Stimulated activated CD4-positive, alpha-beta T cell treated with anti-CD3 and anti-CD28 coated beads, Interleukin-1b, Interleukin-23, amount 100 ng/mL, for 1 hour (primary cell): ENCODE data around the gene PPP5C.
"Not testable (repeated sequence)": the region's sequence is repeated elsewhere in the genome, so short reads cannot be mapped to it uniquely, and the experiment has no call there.

ENCODE experiments used
- DNase-seq, 2 donors: peaks; one replicate each; pipeline ENCODE4 v3.0.0-alpha.2; 2020; ENCODE audit warnings: low read depth in 2 of 2

The PPP5C gene

DNA sequence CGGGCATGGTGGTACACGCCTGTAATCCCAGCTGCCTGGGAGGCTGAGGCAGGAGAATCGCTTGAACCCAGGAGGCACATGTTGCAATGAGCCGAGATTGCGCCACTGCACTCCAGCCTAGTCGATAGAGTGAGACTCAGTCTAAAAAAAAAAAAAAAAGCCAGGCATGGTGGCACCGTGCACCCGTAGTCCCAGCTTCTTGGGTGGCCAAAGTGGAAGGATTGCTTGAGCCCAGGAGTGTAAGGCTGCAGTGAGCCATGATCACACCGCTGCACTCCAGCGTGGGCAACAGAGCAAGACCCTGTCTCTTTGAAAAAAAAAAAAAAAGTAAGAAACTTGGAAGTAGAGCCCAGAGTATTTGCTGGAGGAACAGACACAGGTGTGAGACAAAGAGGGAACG lies 38.7 kb downstream of the PPP5C start:
- DNase-seq: no peak

DNA sequence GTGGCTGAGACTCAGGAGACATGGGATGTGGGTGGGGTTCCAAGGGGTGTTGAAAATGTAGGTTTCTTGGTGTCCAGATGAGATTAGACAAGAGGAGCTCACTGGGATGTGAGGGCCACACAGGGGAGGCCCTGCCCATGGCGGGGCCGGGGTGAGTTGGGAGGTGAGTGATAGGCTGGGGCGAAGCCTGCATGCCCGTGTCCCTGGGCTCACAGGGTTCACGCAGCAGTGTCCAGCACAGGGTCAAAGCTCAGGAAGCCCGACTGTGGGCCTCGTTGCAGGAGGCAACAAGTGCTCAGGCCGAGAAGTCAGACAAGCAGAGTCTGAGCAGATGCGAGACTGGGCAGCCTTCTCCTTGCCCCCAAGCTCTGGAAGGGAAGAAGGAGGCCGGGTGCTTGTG lies 39.3 kb downstream of the PPP5C start:
- no peak for DNase-seq

DNA sequence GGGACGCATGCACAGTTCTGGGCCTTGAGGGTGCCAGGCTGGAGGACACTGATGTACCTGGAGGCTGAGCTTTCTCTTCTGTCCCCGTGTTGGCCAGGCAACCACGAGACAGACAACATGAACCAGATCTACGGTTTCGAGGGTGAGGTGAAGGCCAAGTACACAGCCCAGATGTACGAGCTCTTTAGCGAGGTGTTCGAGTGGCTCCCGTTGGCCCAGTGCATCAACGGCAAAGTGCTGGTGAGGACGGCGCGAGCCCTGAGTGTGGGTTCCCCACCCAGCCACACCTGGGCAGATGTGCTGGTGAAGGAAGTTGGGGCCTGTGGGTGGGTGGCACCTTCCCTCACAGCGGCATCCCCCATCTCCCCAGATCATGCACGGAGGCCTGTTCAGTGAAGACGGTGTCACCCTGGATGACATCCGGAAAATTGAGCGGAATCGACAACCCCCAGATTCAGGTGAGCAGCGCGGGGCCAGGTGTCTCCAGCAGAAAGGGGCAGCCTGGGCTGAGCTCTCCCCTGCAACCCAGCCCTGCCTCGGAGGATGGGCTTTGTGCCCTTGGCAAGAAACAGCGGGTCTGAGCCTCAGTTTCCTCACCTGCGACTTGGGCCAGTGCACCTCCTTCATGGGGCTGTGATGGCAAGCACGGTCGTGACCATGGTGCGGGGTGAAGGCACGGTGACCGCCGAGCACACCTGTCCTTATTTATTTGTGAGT lies 40.3 kb downstream of the PPP5C start:
- no peak for DNase-seq

DNA sequence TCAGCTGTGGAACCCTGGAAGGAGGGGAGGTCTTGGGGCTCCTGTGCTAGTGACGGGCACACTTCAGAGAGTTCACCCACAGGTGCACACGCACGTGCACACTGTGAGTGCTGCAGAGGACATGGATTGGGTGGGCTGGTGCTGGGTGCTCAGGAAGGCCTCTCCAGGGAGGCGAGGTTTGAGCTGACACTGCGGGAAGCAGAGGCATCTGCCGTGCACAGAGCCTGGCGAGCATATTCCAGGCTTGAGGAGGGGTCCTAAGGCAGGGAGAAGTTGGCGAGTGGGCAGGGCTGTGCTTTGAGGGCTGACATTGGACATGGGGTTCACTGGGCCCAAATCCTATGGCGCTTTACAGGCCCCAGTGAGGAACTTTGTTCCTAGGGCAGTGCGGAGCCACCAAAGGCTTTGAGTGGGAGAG lies 40.8 kb downstream of the PPP5C start:
- DNase-seq: no peak

DNA sequence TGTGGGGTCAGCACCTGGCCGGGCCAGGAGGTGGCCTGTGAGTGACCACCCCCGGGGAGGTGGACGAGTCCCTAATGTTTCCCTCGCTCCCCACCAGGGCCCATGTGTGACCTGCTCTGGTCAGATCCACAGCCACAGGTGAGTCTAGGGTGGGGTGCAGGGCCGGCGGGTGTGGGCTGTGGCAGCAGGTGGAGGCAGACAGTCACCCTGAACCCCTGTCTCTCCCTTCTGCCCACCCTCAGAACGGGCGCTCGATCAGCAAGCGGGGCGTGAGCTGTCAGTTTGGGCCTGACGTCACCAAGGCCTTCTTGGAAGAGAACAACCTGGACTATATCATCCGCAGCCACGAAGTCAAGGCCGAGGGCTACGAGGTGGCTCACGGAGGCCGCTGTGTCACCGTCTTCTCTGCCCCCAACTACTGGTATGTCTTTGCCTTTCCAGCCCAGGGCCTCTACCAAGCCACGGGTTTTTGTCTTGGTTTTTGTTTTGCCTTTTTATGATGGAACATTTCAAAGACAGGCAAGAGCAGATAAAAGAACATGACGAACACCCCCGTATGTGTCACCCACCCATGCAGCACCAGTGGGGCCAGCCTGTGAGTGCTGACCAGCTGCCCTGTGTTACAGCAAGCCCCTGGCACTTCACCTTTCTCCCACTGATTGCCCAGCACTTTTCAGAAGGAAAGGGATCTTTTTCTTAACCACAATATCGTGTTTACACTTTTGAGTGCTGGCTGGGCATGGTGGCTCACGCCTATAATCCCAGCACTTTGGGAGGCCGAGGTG lies 41.6 kb downstream of the PPP5C start:
- no peak for DNase-seq

DNA sequence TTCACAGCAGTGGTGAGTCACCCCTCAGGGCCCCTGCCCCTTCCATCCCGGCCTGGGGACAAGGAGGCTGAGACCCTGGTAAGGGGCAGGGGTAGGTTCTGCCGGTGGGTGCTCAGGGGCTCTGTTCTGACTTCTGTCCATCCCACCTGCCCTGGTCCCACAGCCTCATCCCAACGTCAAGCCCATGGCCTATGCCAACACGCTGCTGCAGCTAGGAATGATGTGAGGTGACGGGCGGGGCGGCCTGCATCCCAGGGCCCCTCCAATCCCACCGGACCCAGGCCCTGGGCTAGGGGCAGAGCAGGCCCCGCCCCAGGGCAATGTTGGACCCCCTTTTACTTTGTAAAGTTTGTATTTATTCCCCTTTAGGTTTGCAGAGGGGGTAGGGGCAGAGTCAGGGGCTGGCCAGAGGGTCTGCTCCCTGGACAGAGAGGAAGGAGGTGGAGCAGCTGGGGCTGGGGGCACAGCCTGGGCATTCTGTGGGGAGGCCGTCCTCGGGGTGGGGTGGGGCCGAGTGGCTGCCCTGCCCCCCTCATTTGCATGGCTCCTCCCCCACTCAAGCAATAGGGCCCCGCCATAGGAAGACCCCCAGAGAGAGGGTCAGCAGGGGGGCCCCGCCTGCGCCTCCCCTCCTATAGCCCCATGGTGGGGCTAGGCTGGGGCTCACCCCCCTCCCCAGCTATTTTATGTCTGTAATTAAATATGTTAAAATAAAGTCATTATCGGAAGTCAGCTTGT lies 43.4 kb downstream of the PPP5C start:
- DNase-seq: no peak

DNA sequence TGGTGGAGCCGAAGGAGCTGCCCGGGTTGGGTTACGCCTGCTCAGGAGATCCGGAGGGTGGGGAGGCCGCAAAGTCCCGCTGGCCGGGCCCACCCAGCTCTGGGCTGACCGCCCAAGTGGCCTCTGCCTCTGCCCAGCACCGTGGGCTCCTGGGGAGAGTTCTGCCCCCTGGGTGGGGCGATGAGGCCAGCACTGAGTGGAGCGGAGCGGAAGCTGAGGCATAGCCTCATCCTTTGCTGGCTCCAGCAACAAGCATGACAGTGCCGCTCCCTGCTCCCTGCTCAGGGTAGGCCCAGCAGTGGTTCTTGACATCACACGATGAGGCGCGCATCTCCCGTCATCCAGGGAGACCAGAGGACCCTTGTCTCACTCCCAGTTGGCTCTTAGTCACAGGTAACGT lies 44.0 kb downstream of the PPP5C start:
- no peak for DNase-seq

DNA sequence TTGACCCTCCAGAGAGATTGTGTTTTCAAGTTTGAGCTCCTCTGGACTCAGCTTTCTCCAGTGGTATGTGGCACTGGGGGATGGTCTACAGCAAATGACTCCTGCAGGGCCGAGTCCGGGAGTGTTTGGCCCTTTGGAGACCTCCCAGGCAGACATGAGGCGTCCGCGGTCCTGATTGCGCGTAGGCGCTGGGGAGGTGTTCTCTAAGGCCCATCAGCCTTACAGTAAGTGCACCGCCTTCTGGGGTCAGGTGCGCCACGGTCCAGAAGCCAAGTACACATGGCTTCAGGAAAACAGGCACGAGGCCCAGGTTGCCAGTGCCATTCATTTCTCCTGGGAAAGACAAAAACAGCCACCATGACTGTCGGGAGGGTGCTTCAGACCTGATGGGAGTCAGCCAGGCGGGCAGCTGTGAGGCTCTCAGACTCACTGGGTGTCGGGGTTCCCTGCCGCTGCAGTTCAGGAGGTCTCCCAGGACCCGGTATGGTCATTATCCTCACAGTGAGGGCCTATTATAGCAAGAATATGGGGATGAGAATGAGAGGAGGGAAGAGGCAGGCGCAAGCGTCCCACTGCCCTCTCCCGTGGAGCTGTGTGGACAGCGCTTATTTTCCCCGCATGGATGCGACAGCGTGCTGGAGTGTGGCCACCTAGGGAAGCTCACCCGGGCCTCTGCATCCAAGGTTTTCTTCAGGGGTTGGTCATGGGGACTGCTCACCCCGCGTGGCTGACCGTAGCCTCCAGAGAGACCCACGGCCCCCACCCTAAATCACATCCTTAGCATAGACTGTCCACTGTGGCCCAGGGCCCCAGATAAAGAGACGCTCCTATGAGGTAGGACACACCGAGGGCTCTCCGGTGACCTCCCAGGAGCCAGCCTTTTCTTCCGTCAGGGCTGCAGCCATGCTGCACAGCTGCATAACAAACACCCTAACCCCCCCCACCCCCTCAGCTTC lies 44.7 kb downstream of the PPP5C start:
- no peak for DNase-seq

DNA sequence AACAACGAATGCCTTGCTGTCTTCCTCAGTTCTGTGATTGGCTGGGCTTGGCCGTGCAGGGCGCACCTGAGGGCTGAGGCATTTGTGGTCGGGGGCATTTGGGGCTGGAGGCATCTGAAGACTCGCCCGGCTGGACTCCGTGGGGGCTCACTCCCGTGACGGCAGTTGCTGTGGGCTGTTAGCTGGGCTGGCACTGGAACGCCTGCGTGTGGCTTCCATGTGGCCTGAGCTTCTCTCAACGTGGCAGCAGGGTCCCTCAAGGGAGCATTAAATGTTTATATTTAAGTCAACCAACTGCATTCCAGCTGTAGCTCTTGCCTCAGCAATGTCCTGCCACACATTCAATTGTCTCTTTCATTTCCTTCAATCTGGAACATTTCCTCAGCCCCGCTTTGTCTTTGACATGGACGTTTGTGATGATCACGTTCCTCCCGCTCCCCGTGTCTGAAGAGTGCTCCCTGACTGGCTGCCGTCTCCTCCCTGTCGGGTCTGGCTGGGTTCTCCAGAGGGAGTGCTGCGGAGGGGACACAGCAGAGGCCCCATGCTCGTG lies 45.4 kb downstream of the PPP5C start:
- DNase-seq: no peak

DNA sequence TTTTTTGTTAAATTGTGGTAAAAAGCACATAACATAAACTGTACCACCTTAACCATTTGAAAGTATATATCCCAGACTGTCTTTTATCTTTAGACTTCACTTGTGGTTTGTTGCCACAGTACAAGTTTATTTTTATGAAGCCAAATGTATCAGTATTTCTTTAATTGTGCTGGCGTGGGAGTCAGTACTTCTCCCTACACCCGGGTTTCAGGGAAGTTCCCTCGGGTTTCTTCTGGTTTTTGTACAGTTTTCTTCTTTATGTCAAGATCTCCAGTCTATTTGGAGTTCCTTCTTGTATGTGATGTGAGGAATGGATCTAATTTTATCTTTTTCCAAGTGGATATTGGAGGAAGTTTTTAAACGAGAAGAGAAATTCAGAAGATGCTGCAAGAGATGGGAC lies 46.0 kb downstream of the PPP5C start:
- no peak for DNase-seq

DNA sequence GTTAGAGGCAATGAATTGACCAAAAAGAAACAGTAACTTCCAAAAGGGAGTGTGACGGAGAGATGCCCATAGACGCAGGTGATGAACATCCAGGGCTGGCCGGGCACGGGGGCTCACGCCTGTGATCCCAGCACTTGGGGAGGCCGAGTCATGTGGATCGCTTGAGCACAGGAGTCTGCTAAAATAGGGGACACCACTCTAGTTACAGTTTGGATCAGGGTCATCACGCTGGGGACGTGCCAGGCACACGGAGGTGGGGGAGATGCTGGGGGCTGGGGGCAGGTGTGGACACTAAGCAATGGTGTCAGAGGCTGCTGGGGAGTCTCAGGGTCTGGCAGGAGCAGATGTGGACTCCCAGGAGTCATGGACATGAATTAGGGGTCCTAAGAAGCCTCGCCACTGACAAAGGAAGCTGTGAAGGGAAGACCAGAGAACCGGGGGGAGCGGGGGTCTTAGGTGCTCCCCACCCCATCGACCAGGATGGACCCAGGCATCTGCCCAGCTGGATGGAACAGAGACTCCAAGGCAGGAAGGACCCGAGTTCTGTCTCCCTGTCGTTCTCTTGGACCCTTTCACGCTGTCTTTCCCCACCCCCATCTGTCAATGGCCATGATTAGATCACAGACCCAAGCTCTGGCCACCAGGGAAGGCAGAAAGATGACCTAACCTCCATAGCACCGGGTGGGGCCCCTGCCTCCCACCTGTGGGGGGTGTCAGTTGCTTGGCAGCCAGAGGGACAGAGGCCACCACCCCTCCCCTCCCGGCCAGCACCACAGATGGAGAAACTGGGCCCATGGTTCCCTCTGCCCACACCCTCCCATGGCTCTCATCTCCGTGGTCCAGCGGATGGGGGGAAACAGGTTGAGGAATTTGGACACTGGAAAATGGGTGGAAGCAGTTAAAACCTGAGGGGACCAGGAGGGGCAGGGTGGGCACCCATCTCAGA lies 46.8 kb downstream of the PPP5C start:
- no peak for DNase-seq

DNA sequence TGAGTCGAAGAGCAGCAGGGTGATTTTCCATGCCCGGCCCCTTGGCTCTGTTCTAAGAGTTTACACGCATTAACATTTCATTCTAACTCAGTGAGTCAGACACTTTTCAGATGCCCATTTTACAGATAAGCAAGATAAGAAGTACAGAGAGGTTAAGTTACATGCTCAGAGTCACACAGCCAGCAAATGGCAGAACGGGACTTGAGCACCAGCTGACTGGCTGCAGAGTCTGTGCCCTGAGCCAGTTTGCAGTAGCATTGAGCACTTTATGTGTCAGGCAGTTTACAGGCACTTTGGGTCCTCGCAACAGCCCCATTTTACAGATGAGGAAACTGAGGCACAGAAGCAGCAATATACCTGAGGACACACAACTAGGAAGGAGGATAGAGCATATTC lies 47.5 kb downstream of the PPP5C start:
- DNase-seq: no peak

DNA sequence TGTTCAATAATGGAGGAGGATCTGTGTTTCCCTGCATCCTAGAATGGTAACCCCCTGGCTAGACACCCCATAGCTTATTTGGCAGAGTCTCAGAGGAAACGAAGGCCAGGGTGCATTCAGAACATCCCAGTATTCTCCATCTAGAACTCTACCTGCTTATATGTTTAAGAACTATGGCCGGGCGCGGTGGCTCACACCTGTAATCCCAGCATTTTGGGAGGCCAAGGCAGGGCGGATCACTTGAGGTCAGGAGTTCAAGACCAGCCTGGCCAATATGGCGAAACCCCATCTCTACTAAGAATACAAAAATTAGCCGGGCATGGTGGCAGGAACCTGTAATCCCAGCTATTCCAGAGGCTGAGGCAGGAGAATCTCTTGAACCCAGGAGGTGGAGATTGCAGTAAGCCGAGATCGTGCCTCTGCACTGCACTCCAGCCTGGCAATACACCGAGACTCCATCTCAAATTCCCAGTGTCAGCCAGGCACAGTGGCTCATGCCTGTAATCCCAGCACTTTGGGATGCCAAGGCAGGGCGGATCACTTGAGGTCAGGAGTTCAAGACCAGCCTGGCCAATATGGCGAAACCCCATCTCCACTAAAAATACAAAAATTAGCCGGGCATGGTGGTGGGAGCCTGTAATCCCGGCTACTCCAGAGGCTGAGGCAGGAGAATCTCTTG lies 51.1 kb downstream of the PPP5C start:
- not testable (repeated sequence) for DNase-seq

DNA sequence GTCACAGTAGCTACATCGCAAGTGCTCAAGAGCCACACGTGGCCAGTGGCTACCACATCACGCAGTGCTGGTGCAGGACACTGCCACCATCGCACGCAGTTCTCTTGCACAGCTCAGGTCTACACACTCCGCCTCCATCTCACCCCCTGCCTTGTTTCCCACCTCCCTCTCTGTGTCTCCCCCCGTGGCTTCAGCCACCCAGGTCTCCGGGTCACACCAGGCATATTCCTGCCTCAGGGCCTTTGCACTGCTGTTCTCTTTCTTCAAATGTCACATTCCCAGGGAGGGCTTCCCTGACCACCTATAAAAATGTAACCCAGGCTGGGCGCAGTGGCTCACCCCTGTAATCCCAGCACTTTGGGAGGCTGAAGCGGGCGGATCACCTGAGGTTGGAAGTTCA lies 55.8 kb downstream of the PPP5C start:
- no peak for DNase-seq

DNA sequence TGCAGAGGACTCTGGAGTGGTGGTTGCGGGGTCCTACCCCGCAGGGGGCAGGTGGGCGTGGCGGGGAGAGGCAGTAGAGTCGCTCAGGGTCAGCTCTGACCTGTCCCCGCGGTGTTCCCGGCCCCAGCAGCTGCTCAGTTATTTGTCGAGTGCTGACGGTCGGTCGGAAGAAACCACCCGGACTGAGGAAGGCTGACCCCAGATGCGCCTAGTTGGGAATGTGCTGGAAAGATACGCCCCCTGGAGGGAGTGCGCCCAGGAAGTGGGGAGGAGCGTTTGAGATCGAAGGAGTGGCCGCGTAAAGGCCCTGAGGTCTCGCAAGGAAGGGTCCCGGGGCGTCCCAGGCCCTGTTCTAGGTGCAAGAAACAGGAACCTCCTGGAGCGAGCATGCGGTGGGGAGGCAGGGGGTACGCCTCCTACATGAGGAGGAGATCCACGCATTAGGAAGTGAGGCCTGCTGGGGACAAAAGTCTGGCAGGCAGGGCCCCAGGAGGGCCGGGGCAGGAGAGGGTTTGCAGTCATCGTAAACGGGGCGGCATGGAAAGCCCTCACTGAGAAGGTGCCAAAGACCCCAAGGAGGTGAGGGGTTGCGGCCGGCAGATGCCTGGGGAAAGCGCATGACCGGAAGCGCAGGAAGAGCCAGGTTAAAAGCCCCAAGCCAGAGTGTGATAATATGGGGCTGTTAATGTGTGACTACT lies 57.3 kb downstream of the PPP5C start:
- no peak for DNase-seq

DNA sequence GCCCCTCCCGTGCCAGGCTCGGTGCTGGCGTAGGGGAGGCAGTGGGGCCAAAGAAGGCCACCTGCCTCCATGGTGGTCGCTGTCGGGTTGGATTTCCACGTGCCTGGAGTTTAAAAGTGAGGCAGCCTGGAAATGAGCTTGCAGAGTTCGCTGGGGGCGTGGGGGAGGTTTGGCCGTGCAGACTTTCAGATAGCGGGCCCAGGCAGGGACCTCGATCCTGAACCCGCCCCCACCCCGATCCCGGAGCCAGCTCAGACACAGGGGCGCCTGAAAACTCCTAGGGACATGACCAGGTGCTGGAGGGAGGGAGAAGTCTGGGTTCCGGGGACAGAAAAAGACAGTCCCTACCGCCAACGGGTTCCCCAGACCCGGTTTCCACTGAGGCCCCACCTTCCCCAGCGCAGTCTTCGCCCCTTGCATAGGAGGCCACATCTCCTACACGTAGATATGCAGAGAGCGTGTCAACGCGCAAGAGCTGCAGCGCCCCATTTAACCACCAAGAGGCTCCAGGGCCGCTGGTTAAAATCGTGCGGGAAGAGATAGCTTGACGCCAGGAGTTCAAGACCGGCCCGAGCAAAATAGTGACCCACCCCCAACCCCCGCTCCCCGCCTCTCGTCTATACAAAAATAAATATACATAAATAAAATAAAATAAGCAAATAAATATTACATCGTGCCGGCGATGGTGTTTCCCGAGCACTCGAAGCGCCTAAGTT lies 58.0 kb downstream of the PPP5C start:
- no peak for DNase-seq

DNA sequence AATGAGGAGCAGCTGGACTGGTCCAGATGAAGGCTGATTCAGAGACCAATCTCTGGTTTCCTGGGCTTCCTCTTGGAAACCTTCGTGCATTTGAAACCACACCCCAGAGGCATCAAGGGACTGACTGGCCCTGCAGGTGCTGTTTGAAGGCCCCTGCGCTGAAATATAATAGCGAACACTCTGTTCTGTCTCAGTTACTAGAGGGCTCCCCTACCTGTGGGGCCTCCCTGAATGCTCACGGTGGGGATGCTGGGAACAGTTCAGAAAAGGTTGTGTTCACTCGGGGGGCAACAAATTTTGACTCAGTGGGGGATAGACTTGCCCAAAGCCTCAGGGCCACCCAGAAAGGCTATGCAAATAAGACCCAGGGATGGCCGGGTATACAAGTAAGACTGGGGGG lies 60.1 kb downstream of the PPP5C start:
- no peak for DNase-seq
